Cardiac muscle cell (in vitro differentiated cells and primary cell): ENCODE results near the gene AIFM3. TPM values are rescaled to one million over a fixed set of nuclear protein-coding genes. Genes with fewer than 3 reads are reported as not detected.
A peak's percentile ranks its signal among the peaks of the same experiment; 100 is the strongest.

Experiments
- DNase-seq, 2 donors: peaks; one replicate each; pipeline versions ENCODE4 v3.0.0 to v3.0.0-alpha.2; 2010 to 2017; ENCODE audit warnings: low read depth in 1 of 2, low spot score in 1 of 2
- H3K27ac ChIP-seq: fragments of 200-600 bp; sonication (generic); 2 replicates; pipeline ENCODE4 v1.5.1; 2016
- H3K27me3 ChIP-seq: fragments of 200-600 bp; sonication (generic); 2 replicates; pipeline ENCODE4 v1.6.0; 2016; ENCODE audit warnings: control low read depth
- H3K36me3 ChIP-seq: fragments of 200-600 bp; sonication (generic); 2 replicates; pipeline ENCODE4 v1.5.1; 2016; ENCODE audit warnings: control low read depth
- H3K4me1 ChIP-seq: fragments of 200-600 bp; sonication (generic); 2 replicates; pipeline ENCODE4 v1.8.1; 2017; ENCODE audit warnings: low read depth, mild to moderate bottlenecking, mixed run types
- H3K4me3 ChIP-seq: fragments of 200-600 bp; sonication (generic); 2 replicates; pipeline ENCODE4 v1.5.1; 2016; ENCODE audit warnings: mild to moderate bottlenecking
- H3K9me3 ChIP-seq: fragments of 200-600 bp; sonication (generic); 2 replicates; pipeline ENCODE4 v1.5.1; 2017; ENCODE audit warnings: low read depth, mild to moderate bottlenecking, control low read depth
- polyA plus RNA-seq: library from polyadenylated mRNA; unstranded; fragments of >200 nt; fragmentation: Nextera tagmentation; extraction: Ambion mirVana; gene quantifications from 2 replicates; pipeline ENCODE4 v1.2.1, GENCODE V29; 2016
- total RNA-seq: library from RNA; depleted of rRNA; stranded (reverse); fragments of >200 nt; gene quantifications from 2 replicates; pipeline ENCODE4 v1.2.3, GENCODE V29; 2016
- TF ChIP-seq, protein P1 (sequence below): IDR thresholded peaks from 2 replicates; pipeline ENCODE4 v1.5.1; 2012; ENCODE audit warnings: low read depth, mild to moderate bottlenecking, low read length

The AIFM3 gene
- total and polyA plus RNA-seq, 2 experiments from 2014 or later: 0.67 to 4.8 TPM

DNA sequence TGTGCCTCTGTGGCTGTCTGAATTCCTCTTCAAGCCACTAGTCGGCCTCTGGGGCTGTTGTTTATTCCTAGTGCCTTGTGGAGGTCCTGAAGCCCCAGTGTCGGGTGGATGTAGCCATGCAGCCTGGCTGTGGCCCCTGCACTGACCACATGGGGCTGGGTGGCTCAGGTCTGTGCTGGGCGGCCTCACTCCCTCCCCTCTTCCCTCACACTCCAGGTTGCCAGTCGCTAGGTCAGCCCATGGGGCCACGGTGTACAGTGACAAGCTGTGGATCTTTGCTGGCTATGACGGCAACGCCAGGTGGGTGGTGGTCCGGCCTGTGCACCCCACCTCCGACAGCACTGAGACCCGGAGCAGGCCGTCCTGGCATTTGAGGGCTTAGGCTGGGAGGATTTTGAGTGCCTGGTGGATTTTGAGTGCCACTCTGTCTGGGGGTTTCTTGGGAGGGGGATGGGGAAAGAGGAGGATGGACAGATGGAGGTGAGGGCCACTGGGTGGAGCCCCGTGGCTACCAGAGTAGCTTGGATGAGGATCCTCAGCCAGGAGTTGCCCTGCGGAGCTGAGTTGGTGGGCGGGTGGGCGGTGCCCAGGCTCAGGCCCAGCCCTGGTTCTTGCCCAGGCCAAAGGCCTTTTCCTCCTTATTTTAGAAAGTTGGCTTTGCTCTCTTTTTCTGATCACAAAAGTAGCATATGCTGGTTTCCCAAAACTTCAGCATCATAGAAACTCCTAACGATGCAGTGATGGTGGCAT is 21.7 kb downstream of the AIFM3 start:
- TF ChIP-seq, protein P1, sequence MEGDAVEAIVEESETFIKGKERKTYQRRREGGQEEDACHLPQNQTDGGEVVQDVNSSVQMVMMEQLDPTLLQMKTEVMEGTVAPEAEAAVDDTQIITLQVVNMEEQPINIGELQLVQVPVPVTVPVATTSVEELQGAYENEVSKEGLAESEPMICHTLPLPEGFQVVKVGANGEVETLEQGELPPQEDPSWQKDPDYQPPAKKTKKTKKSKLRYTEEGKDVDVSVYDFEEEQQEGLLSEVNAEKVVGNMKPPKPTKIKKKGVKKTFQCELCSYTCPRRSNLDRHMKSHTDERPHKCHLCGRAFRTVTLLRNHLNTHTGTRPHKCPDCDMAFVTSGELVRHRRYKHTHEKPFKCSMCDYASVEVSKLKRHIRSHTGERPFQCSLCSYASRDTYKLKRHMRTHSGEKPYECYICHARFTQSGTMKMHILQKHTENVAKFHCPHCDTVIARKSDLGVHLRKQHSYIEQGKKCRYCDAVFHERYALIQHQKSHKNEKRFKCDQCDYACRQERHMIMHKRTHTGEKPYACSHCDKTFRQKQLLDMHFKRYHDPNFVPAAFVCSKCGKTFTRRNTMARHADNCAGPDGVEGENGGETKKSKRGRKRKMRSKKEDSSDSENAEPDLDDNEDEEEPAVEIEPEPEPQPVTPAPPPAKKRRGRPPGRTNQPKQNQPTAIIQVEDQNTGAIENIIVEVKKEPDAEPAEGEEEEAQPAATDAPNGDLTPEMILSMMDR: no peak
- no peak overlapping the region for H3K4me3 ChIP-seq
- H3K9me3 ChIP-seq: no peaks in the 10 kb centered on the region
- H3K36me3 ChIP-seq: peaks cover 14% of the 10 kb centered on the region
- H3K27ac ChIP-seq: no peak overlapping the region
- no peaks in the 10 kb centered on the region for H3K4me1 ChIP-seq
- no peak for DNase-seq
- H3K27me3 ChIP-seq: no peaks in the 10 kb centered on the region

DNA sequence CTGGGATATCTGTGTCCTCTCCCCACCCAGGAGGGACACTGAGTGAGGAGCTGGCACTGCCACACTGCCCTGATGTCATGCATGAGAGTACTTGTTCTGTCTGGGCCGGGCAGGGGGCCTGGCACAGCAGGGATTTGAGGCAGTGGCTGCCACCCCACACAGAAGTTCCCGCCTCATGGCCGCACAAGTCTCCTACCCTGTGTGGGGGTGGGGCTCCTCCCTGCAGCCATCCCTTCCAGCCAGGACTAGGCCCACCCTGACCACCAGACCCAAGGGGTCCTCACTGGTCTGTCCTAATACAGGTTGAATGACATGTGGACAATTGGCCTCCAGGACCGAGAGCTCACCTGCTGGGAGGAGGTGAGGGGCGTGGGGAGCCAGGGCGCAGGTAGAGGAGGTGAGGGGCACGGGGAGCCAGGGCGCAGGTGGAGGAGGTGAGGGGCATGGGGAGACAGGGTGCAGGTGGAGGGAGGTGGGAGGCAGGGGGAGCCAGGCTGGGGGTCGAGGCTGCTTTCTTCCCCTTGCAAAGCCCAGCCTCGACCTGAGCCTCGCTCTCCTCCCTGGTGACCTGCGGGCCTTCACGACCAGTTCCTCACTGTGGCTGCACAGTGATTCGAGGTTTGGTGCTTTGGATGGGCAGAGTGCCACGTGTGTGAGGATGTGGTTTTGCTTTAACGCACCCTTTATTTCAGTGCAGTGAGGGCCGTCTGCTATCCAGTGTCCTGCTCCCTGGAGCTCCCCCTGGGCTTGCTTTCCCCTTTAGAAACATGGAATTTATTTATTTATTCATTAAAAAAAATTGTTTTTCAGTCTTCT is 22.5 kb downstream of the AIFM3 start:
- Histone ChIP-seq H3K36me3 (peaks cover 14% of the 10 kb centered on the region), H3K27me3 (no peaks in the 10 kb centered on the region), H3K27ac (no peak overlapping the region), H3K4me1 (no peaks in the 10 kb centered on the region), H3K9me3 (no peaks in the 10 kb centered on the region), H3K4me3 (no peak overlapping the region)
- DNase-seq: peak in 1 of 2 donors; percentile 28
- TF ChIP-seq, protein P1: no peak

DNA sequence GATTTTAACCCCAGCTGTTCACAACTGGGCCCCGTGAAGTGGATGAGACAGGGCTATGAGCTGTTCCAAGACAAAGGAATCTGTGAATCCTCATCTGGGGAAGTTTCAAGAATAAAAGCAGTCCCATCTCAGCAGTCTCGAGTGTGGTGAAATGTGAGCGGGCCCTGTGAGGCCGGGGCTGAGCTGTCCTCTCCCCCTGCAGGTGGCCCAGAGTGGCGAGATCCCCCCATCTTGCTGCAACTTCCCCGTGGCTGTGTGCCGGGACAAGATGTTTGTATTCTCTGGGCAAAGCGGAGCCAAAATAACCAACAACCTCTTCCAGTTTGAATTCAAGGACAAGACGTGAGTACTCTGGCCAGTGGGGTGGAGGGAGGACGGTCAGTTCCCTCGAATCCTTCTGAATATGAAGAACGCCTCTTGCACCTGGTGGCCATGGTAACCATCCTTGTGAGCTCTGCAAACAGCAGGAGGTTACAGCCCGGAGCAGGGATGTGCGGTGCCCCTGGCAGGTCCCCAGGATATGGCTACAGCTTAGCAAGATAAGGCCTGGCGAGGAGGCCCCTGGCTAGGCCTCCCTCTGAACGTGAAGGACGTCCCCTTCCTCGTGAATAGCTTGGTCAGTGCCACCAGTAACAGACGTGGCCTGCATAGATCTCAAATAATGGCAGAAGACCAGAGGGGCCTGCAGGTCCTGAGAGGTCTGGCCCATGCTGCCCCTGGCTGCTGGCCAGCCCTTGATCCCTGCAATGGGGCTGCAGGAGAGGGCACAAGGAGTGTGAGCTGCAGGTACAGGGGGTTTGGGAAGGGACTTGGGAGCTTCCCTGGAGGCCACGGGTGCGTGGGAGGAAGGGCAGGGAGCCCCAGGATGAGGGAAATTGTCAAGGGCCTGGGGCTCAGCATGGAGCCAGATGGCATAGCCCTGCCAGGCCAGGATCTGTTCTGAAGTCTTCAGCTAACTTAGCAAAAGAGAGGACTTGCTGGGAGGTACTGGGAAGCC is 23.4 kb downstream of the AIFM3 start:
- no peaks in the 10 kb centered on the region for H3K27me3 ChIP-seq
- no peaks in the 10 kb centered on the region for H3K9me3 ChIP-seq
- peaks cover 14% of the 10 kb centered on the region for H3K36me3 ChIP-seq
- no peak overlapping the region for H3K27ac ChIP-seq
- no peak for DNase-seq
- no peaks in the 10 kb centered on the region for H3K4me1 ChIP-seq
- no peak overlapping the region for H3K4me3 ChIP-seq
- TF ChIP-seq, protein P1: no peak

DNA sequence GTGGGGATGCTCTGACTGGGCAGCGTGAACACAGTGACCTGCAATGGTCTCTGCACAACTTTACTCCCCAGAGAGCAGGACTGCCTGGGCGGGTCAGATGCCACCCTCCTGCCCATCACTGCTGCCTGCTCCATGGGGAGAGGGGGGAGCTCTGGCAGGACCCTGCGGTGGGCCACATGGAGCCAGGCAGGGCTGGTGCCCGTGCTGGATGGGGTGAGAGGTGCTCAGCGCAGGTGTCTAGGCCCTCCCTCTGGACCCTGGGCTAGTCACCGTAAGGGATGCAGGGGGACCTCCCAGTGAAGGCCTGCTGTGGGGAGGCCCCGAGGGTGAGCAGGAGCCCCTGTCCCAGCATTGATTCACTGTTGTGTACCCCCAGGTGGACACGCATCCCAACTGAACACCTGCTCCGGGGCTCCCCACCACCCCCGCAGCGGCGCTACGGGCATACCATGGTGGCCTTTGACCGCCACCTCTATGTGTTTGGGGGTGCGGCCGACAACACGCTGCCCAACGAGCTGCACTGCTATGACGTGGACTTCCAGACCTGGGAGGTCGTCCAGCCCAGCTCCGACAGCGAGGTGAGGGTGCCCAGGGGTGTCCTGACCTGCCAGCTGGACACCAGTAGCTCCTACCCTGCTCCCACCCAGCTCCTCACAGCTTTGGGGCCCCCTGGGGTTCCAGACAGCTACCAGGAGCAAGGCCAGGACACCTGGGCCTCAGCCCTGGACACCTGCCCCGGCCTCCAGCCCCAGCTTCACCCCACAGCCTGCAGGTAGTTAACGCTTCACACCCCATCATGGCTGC is 24.4 kb downstream of the AIFM3 start:
- Histone ChIP-seq H3K4me1 (no peaks in the 10 kb centered on the region), H3K27me3 (no peaks in the 10 kb centered on the region), H3K4me3 (no peak overlapping the region), H3K36me3 (peaks cover 20% of the 10 kb centered on the region), H3K9me3 (no peaks in the 10 kb centered on the region), H3K27ac (no peak overlapping the region)
- DNase-seq: no peak
- TF ChIP-seq, protein P1: no peak

DNA sequence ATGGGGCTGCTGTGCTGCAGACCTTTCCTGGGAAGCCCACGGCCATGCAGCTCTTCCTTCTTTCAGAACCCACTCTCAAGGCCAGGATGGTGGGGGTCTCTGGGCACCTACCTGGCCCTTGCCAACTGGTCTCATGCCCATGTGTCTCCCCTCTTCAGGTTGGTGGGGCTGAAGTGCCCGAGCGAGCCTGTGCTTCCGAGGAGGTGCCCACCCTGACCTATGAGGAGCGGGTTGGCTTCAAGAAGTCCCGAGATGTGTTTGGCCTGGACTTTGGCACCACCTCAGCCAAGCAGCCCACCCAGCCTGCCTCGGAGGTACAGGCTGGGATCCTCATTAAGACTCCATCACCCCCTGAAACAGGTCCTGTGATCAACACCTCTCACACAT is 25.0 kb downstream of the AIFM3 start:
- DNase-seq: no peak
- Histone ChIP-seq H3K4me1 (no peaks in the 10 kb centered on the region), H3K4me3 (no peak overlapping the region), H3K27me3 (no peaks in the 10 kb centered on the region), H3K36me3 (peaks cover 20% of the 10 kb centered on the region), H3K9me3 (no peaks in the 10 kb centered on the region), H3K27ac (no peak overlapping the region)
- TF ChIP-seq, protein P1: no peak
